ENCODE results near the gene FAM210A. TPM values are rescaled to one million over a fixed set of nuclear protein-coding genes. Genes with fewer than 3 reads are reported as not detected.

The FAM210A gene
- total RNA-seq, 1 experiment from 2014 or later, result 26.2 TPM

Other genes starting within 250 kb of the FAM210A start
- 58.0 TPM for gene RNMT, start 115 bp upstream of the FAM210A start, total RNA-seq (2021; ENCODE audit: unreplicated experiment)
- gene MC5R, start 97.6 kb upstream of the FAM210A start, total RNA-seq (2021; ENCODE audit: unreplicated experiment), result not detected
- gene MC2R, start 189.0 kb upstream of the FAM210A start, total RNA-seq (2021; ENCODE audit: unreplicated experiment), result not detected

Data from HCT116 (cell line).